Measurements from ENCODE around the gene DOCK1. TPM values are rescaled to one million over a fixed set of nuclear protein-coding genes. Genes with fewer than 3 reads are reported as not detected.

Gene DOCK1
- polyA plus RNA-seq, 1 of the 3 experiments (the other 2 are of a cell fraction), result 15.5 TPM

GRCh38 chr10:127354255-127354654 is 449.0 kb downstream of the DOCK1 start:
- no peaks in the 10 kb centered on the region for H3K9me3 ChIP-seq
- no peak overlapping the region for H3K9ac ChIP-seq
- H3K4me1 ChIP-seq (ENCODE audit: control insufficient read depth in 1 of 2, insufficient read depth in 2 of 2, low read depth in 1 of 2, low read length in 1 of 2), result no peaks in the 10 kb centered on the region
- no peaks in the 10 kb centered on the region for H3K9me2 ChIP-seq
- no peaks in the 10 kb centered on the region for H3F3A ChIP-seq (replicated peaks; ENCODE audit: insufficient read depth)
- CTCF ChIA-PET, result interaction anchor here (1.0 kb wide), 1 partner anchor 57 kb away, joined by 3 read pairs; no protein-coding TSS in a partner anchor
- peaks cover 1 to 11% of the 10 kb centered on the region in 2 experiments for H3K36me3 ChIP-seq (replicated peaks in 1 of 2; ENCODE audit: control insufficient read depth in 1 of 2, insufficient read depth in 2 of 2, low read length in 1 of 2)
- no peak for TF ChIP-seq YY1 (IDR thresholded peaks at IDR 0.05; ENCODE audit: low read depth)
- no peak for TF ChIP-seq RAD21 (IDR thresholded peaks at IDR 0.05; ENCODE audit: low read length)
- H2AFZ ChIP-seq (ENCODE audit: low read depth), result no peak overlapping the region
- no peaks in the 10 kb centered on the region for H3K79me2 ChIP-seq (ENCODE audit: insufficient read depth)
- POLR2A ChIA-PET, result no interaction called here
- DNase-seq, result no peak
- WGBS (ENCODE audit: low lambda C conversion rate), result 95% methylated on average over 7 of the region's 7 CpGs
- H3K4me2 ChIP-seq, result no peak overlapping the region
- no peak overlapping the region for H3K4me3 ChIP-seq (ENCODE audit: low read depth in 2 of 2, low read length in 1 of 2)
- no peak overlapping the region for H3K27ac ChIP-seq (ENCODE audit: low read depth in 2 of 2, low read length in 1 of 2)
- no peaks in the 10 kb centered on the region for H3K27me3 ChIP-seq (ENCODE audit: insufficient read depth)
- no peaks in the 10 kb centered on the region for H4K20me1 ChIP-seq (ENCODE audit: insufficient read depth)

- TF ChIP-seq RCOR1 (IDR thresholded peaks at IDR 0.05; ENCODE audit: low read length) (no peak), MAX (IDR thresholded peaks at IDR 0.05; ENCODE audit: low read depth) (no peak), USF1 (IDR thresholded peaks at IDR 0.05; ENCODE audit: borderline replicate concordance, low read depth) (no peak), PBX3 (IDR thresholded peaks at IDR 0.05) (no peak), USF2 (IDR thresholded peaks at IDR 0.05; ENCODE audit: borderline replicate concordance, low read depth, low read length) (no peak), IRF3 (IDR thresholded peaks at IDR 0.05; ENCODE audit: low read depth, low read length) (no peak), RXRA (IDR thresholded peaks at IDR 0.05; ENCODE audit: borderline replicate concordance, low read depth) (no peak), ZBTB33 (IDR thresholded peaks at IDR 0.05; ENCODE audit: borderline replicate concordance, low read depth) (no peak), CTCF (IDR thresholded peaks at IDR 0.05) (no peak), TAF1 (IDR thresholded peaks at IDR 0.05; ENCODE audit: borderline replicate concordance, low read depth, low read length) (no peak), ELF1 (IDR thresholded peaks at IDR 0.05) (no peak), SIN3A (IDR thresholded peaks at IDR 0.05; ENCODE audit: borderline replicate concordance, low read depth, low read length) (no peak), MXI1 (IDR thresholded peaks at IDR 0.05; ENCODE audit: low read depth, low read length) (no peak), SMC3 (IDR thresholded peaks at IDR 0.05; ENCODE audit: low read depth, low read length) (no peak)
- Histone ChIP-seq H2AFZ (ENCODE audit: low read depth) (no peak overlapping the region), H3K4me3 (ENCODE audit: low read depth in 2 of 2, low read length in 1 of 2) (no peak overlapping the region), H3K9me3 (no peaks in the 10 kb centered on the region), H3K4me1 (ENCODE audit: control insufficient read depth in 1 of 2, insufficient read depth in 2 of 2, low read depth in 1 of 2, low read length in 1 of 2) (no peaks in the 10 kb centered on the region), H3K9ac (no peak overlapping the region), H3F3A (replicated peaks; ENCODE audit: insufficient read depth) (no peaks in the 10 kb centered on the region), H3K4me2 (no peak overlapping the region), H3K9me2 (no peaks in the 10 kb centered on the region), H3K79me2 (ENCODE audit: insufficient read depth) (no peaks in the 10 kb centered on the region), H4K20me1 (ENCODE audit: insufficient read depth) (no peaks in the 10 kb centered on the region), H3K36me3 (replicated peaks in 1 of 2; ENCODE audit: control insufficient read depth in 1 of 2, insufficient read depth in 2 of 2, low read length in 1 of 2) (peaks cover 6 to 11% of the 10 kb centered on the region in 2 experiments), H3K27me3 (ENCODE audit: insufficient read depth) (no peaks in the 10 kb centered on the region), H3K27ac (ENCODE audit: low read depth in 2 of 2, low read length in 1 of 2) (no peak overlapping the region)
- WGBS (ENCODE audit: low lambda C conversion rate), result 83% methylated on average over 1 of the region's 1 CpG
- CTCF ChIA-PET, result interaction anchor here (1.0 kb wide), 1 partner anchor 57 kb away, joined by 3 read pairs; no protein-coding TSS in a partner anchor
- POLR2A ChIA-PET, result no interaction called here
- DNase-seq, result no peak
Observed at GRCh38 chr10:127354992-127355391, 449.8 kb downstream of the DOCK1 start.

All from SK-N-SH (cell line).